K562 treated with DMSO at 1 percent for 12 hours (cell line): ENCODE results near the gene VIM. TPM values are rescaled to one million over a fixed set of nuclear protein-coding genes. Genes with fewer than 3 reads are reported as not detected.

Experiments
- total RNA-seq: library from RNA; unstranded; fragments of 300-600 nt; gene quantifications from 2 replicates; pipeline ENCODE4 v1.2.3, GENCODE V29; 2022; ENCODE audit not compliant: insufficient read depth

The VIM gene
- 744 and 872 TPM in 2 replicates for total RNA-seq

GRCh38 chr10:17228091-17229015, at the start of gene VIM:
TSS of gene VIM (plus strand) at chr10:17228241. CDS start at chr10:17229423, 1,182 bp downstream.

DNA sequence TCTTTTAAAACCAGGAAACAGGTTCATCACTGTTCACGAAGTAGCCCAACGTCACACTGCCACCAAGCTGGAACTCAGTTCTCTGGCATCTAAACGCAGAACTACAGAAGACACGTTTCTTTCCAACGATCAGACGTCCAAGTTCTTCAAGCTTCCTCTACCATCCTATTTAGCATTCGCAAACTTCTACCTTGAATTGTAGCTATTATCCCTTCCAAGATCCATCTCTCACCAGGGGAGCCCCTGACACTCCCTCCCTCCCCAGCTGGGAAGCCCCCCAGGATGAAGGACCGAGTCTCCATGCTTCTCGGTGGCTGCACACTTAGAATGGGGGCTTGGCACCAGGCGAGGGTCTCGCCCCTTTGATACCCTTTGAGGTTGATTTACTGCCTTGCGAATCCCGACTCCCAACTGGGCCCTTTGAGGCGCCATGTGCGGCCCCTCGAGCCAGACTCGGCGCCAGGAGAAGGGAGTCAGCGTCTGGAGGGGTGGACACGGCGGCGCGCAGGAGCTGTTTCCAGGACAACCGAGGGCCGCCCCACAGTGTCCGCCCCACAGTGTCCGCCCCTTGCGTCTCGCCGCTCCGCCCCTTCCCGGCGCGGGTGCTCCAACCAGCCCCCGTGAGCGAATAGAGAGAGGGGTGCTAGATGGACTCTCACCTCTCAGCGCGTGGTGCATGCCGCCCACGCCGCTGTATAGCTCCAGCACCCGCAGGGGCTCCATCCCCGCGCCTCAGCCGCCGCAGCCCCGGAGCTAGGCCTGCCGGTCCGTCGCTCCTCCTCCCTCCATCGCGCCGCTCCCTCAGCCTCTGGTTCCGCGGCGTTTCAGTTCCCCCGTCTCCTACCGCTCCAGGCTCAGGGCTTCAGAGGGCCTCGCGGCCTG, 26.9 kb upstream of the VIM start, which contains the start of gene TRDMT1:
TRDMT1 (minus strand) TSS at position 761 of the 882 bp plus-strand sequence; CDS start at position 723, 38 bp downstream.

Other genes with a start within 250 kb of the VIM start
- gene CUBN, start 98.4 kb upstream of the VIM start, total RNA-seq, result 1.1 TPM in 1 of 2 replicates, not detected in the other
- gene TRDMT1, start 26.6 kb upstream of the VIM start, total RNA-seq, result 2.3 and 4.8 TPM in 2 replicates
- 1.5 and 3.9 TPM in 2 replicates for gene ST8SIA6, start 226.4 kb downstream of the VIM start, total RNA-seq